A549 (cell line): ENCODE results near the gene CDH4. TPM values are rescaled to one million over a fixed set of nuclear protein-coding genes. Genes with fewer than 3 reads are reported as not detected.

Experiments
- ATAC-seq, 2 experiments: fragments of 200-7000 bp in 1 of 2; fragments of >200 bp in 1 of 2; cut with Nextera tagmentation in 1 of 2; cut with Tn5 transposase in 1 of 2; 3 replicates each; pipeline versions ENCODE4 v1.8.0 to v1.9.1; 2018 to 2020; ENCODE audit warnings: mild to moderate bottlenecking in 1 of 2, moderate library complexity in 1 of 2
- CTCF ChIA-PET: fragments of 300-600 bp; sonication (Branson Sonifier 250); formaldehyde crosslinking; extraction: SDS; loops from one replicate; lab custom pipeline; 2021; ENCODE audit warnings: antibody characterized with exemption, inconsistent platforms; lab: Yijun Ruan, JAX
- POLR2A ChIA-PET: fragments of 350-600 bp; formaldehyde crosslinking; extraction: SDS; loops from one replicate; lab custom pipeline; 2021; ENCODE audit warnings: antibody characterized with exemption, inconsistent platforms; lab: Yijun Ruan, JAX
- DNase-seq, 2 experiments: peaks; one replicate each; pipeline versions ENCODE4 v3.0.0 to v3.0.0-alpha.2; 2011 to 2016; ENCODE audit warnings: low read depth in 1 of 2, low spot score in 1 of 2
- FAIRE-seq: peaks from 2 replicates; lab custom pipeline; 2011; peaks lifted over from hg19 to GRCh38; lab: Jason Lieb, UNC
- H3K27ac ChIP-seq, 2 experiments: fragments of >200 bp; sonication (Bioruptor Twin); formaldehyde crosslinking; 3 replicates each; pipeline ENCODE4 v1.5.1; 2016 to 2017
- H3K4me1 ChIP-seq: fragments of >200 bp; sonication (Bioruptor Twin); formaldehyde crosslinking; 3 replicates; pipeline ENCODE4 v1.6.1; 2016
- H3K4me2 ChIP-seq: fragments of >200 bp; sonication (Bioruptor Twin); formaldehyde crosslinking; 3 replicates; pipeline ENCODE4 v1.6.1; 2016
- H3K4me3 ChIP-seq: fragments of >200 bp; sonication (Bioruptor Twin); formaldehyde crosslinking; 3 replicates; pipeline ENCODE4 v1.5.1; 2016
- H3K9me3 ChIP-seq: fragments of >200 bp; sonication (Bioruptor Twin); formaldehyde crosslinking; 3 replicates; pipeline ENCODE4 v1.6.1; 2016
- CBX8 ChIP-seq: fragments of 200-600 bp; sonication (generic); IDR thresholded peaks from 2 replicates; pipeline ENCODE4 v1.6.1; 2016
- CHD4 ChIP-seq: fragments of 200-600 bp; sonication (generic); IDR thresholded peaks from 2 replicates; pipeline ENCODE4 v1.6.1; 2016; ENCODE audit warnings: antibody characterized with exemption, mild to moderate bottlenecking, borderline replicate concordance
- EP300 ChIP-seq, 2 experiments: fragments of >200 bp; sonication (Bioruptor Twin); formaldehyde crosslinking; IDR thresholded peaks; 2 replicates in 1 of 2; 3 replicates in 1 of 2; pipeline ENCODE4 v1.6.1; 2016 to 2017
- ESRRA ChIP-seq: fragments of 150-350 bp; IDR thresholded peaks from 2 replicates; pipeline ENCODE4 v1.6.1; 2014; ENCODE audit warnings: mild to moderate bottlenecking, low read length, borderline replicate concordance
- FOSL2 ChIP-seq, 2 experiments: fragments of 450-650 bp in 1 of 2; fragments of >200 bp in 1 of 2; sonication (Bioruptor Twin) in 1 of 2; formaldehyde crosslinking; IDR thresholded peaks; 2 replicates each; pipeline versions ENCODE4 v1.5.0 to v1.6.1; 2016 to 2020; ENCODE audit warnings: mild to moderate bottlenecking in 1 of 2, moderate library complexity in 1 of 2
- HDAC2 ChIP-seq: fragments of 200-600 bp; sonication (generic); IDR thresholded peaks from 2 replicates; pipeline ENCODE4 v1.6.1; 2016
- HOXB13 ChIP-seq: fragments of 250-450 bp; sonication (Bioruptor Pico); IDR thresholded peaks from 2 replicates; pipeline ENCODE4 v1.5.0; 2020; ENCODE audit warnings: low read depth, mild to moderate bottlenecking, moderate library complexity
- KDM1A ChIP-seq: fragments of 200-600 bp; sonication (generic); IDR thresholded peaks from 2 replicates; pipeline ENCODE4 v1.6.1; 2016; ENCODE audit warnings: low read depth, mild to moderate bottlenecking
- KDM5A ChIP-seq: fragments of 200-600 bp; sonication (generic); IDR thresholded peaks from 2 replicates; pipeline ENCODE4 v1.6.1; 2016; ENCODE audit warnings: antibody characterized with exemption, mild to moderate bottlenecking
- NPAS2 ChIP-seq: fragments of 250-450 bp; sonication (Bioruptor Pico); IDR thresholded peaks from 2 replicates; pipeline ENCODE4 v1.8.0; 2022; ENCODE audit warnings: mild to moderate bottlenecking, moderate library complexity, borderline replicate concordance
- POLR2AphosphoS2 ChIP-seq: conservative IDR thresholded peaks from 2 replicates; pipeline ENCODE4 v1.6.1; 2012; ENCODE audit warnings: low read length, improper control_type of control experiment, inconsistent platforms
- RCOR1 ChIP-seq: fragments of 150-350 bp; IDR thresholded peaks from 2 replicates; pipeline ENCODE4 v1.6.1; 2014; ENCODE audit warnings: antibody characterized with exemption, low read length, low read depth
- RFX5 ChIP-seq: fragments of 450-650 bp; IDR thresholded peaks from 2 replicates; pipeline ENCODE4 v1.7.1; 2014; ENCODE audit warnings: antibody characterized with exemption, mild to moderate bottlenecking, moderate library complexity
- TP53 ChIP-seq: fragments of 250-450 bp; sonication (Bioruptor Pico); IDR thresholded peaks from 2 replicates; pipeline ENCODE4 v1.5.0; 2021; ENCODE audit warnings: mild to moderate bottlenecking, moderate library complexity
- ZFP36 ChIP-seq: fragments of 450-650 bp; IDR thresholded peaks from 2 replicates; pipeline ENCODE4 v1.6.1; 2014; ENCODE audit warnings: borderline replicate concordance; ENCODE audit not compliant: partially characterized antibody
- WGBS: methylation state at CpG from one replicate; pipeline ENCODE4 v1.1.6; 2017; ENCODE audit errors: missing lambda C conversion rate; 5-methylcytosine and 5-hydroxymethylcytosine counted together
- polyA plus RNA-seq, 4 experiments: library from polyadenylated mRNA; depleted of rRNA in 3 of 4; stranded (reverse); fragments of >200 nt; fragmentation: RNase III in 1 of 4; extraction: RNeasy Plus Mini Kit Qiagen cat#74134 plus additional on column Dnase treatment in 1 of 4; gene quantifications; 2 replicates in 3 of 4; 3 replicates in 1 of 4; pipeline ENCODE4 v1.2.3, GENCODE V29; 2011 to 2017
- TF ChIP-seq, protein P1 (sequence below): fragments of 150-350 bp; IDR thresholded peaks from 2 replicates; pipeline ENCODE4 v1.6.1; 2014; ENCODE audit warnings: low read depth, mild to moderate bottlenecking, low read length
- TF ChIP-seq, protein P2 (sequence below): fragments of 250-450 bp; sonication (Bioruptor Pico); IDR thresholded peaks from 2 replicates; pipeline ENCODE4 v1.5.0; 2021; ENCODE audit warnings: mild to moderate bottlenecking, moderate library complexity, borderline replicate concordance
- TF ChIP-seq, protein P3 (sequence below): fragments of >200 bp; sonication (Bioruptor Twin); formaldehyde crosslinking; IDR thresholded peaks from 3 replicates; pipeline ENCODE4 v1.5.1; 2016
- TF ChIP-seq, protein P4 (sequence below): IDR thresholded peaks from 2 replicates; pipeline ENCODE4 v1.6.1; 2012
- TF ChIP-seq, protein P5 (sequence below): fragments of >200 bp; sonication (Bioruptor Twin); formaldehyde crosslinking; IDR thresholded peaks from 3 replicates; pipeline ENCODE4 v1.6.1; 2016
- TF ChIP-seq, protein P6 (sequence below): fragments of 450-650 bp; IDR thresholded peaks from 2 replicates; pipeline ENCODE4 v1.6.1; 2014; ENCODE audit warnings: antibody characterized with exemption
- TF ChIP-seq, protein P7 (sequence below): fragments of >200 bp; sonication (Bioruptor Twin); formaldehyde crosslinking; IDR thresholded peaks from 2 replicates; pipeline ENCODE4 v1.6.1; 2016

Gene CDH4
- polyA plus RNA-seq, 2 of the 4 experiments (the other 2 are of a cell fraction) = 3.4 to 10.3 TPM

DNA sequence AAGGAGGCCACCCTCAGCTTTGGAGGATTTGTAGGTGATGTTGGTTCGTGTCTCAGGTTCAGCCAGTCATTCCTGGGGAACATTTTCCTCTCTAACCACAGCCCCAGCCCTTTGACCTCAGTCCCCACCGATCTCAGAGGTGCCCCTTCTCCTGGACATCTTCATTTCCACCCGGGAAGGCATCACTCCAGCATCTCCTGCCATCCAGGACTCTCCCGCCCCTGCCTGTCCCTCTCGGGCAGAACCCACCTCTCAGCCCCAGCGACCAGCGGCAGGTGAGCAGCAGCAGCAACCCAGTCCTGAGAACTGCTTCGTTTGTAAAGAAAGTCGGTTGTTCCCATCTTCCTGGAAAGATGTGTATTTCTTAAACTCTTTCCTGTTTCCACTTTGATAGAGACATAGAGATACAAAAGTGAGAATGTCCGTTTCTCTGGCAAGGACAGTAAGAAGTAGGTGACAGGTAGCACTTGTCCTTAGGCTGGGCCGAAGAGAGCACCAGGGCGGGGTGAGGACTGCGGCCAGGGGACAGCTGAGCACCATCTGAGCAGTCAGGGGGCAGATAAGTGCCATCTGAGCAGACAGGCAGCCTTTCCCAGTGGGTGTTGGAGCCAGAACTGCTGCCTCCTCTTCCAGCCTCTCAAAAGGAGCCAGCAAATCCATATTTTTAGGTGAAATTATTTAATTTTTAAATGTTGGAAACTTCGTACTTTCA is 142.2 kb downstream of the CDH4 start:
- Histone ChIP-seq H3K27ac (no peak overlapping the region), H3K4me1 (peaks cover 9% of the 10 kb centered on the region; the same call in 1 of the 3 replicates), H3K4me2 (no peak overlapping the region), H3K9me3 (no peaks in the 10 kb centered on the region), H3K4me3 (no peak overlapping the region)
- 77% methylated on average over 14 of the region's 14 CpGs for WGBS
- TF ChIP-seq ESRRA = no peak
- no peak for TF ChIP-seq KDM5A
- TF ChIP-seq, protein P1, sequence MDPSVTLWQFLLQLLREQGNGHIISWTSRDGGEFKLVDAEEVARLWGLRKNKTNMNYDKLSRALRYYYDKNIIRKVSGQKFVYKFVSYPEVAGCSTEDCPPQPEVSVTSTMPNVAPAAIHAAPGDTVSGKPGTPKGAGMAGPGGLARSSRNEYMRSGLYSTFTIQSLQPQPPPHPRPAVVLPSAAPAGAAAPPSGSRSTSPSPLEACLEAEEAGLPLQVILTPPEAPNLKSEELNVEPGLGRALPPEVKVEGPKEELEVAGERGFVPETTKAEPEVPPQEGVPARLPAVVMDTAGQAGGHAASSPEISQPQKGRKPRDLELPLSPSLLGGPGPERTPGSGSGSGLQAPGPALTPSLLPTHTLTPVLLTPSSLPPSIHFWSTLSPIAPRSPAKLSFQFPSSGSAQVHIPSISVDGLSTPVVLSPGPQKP = no peak
- no peak for TF ChIP-seq RCOR1
- TF ChIP-seq CBX8 = no peak
- TF ChIP-seq, protein P2, sequence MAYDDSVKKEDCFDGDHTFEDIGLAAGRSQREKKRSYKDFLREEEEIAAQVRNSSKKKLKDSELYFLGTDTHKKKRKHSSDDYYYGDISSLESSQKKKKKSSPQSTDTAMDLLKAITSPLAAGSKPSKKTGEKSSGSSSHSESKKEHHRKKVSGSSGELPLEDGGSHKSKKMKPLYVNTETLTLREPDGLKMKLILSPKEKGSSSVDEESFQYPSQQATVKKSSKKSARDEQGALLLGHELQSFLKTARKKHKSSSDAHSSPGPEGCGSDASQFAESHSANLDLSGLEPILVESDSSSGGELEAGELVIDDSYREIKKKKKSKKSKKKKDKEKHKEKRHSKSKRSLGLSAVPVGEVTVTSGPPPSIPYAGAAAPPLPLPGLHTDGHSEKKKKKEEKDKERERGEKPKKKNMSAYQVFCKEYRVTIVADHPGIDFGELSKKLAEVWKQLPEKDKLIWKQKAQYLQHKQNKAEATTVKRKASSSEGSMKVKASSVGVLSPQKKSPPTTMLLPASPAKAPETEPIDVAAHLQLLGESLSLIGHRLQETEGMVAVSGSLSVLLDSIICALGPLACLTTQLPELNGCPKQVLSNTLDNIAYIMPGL (CRISPR knock-in tag) = no peak
- no peak for TF ChIP-seq RFX5
- no peak for TF ChIP-seq NPAS2 (CRISPR knock-in tag)
- TF ChIP-seq, protein P3, sequence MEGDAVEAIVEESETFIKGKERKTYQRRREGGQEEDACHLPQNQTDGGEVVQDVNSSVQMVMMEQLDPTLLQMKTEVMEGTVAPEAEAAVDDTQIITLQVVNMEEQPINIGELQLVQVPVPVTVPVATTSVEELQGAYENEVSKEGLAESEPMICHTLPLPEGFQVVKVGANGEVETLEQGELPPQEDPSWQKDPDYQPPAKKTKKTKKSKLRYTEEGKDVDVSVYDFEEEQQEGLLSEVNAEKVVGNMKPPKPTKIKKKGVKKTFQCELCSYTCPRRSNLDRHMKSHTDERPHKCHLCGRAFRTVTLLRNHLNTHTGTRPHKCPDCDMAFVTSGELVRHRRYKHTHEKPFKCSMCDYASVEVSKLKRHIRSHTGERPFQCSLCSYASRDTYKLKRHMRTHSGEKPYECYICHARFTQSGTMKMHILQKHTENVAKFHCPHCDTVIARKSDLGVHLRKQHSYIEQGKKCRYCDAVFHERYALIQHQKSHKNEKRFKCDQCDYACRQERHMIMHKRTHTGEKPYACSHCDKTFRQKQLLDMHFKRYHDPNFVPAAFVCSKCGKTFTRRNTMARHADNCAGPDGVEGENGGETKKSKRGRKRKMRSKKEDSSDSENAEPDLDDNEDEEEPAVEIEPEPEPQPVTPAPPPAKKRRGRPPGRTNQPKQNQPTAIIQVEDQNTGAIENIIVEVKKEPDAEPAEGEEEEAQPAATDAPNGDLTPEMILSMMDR = no peak
- TF ChIP-seq, protein P4, sequence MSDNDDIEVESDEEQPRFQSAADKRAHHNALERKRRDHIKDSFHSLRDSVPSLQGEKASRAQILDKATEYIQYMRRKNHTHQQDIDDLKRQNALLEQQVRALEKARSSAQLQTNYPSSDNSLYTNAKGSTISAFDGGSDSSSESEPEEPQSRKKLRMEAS = no peak
- POLR2A ChIA-PET = no interaction called here
- CTCF ChIA-PET = no interaction called here
- ATAC-seq (no peak), FAIRE-seq (no peak), DNase-seq (no peak)

DNA sequence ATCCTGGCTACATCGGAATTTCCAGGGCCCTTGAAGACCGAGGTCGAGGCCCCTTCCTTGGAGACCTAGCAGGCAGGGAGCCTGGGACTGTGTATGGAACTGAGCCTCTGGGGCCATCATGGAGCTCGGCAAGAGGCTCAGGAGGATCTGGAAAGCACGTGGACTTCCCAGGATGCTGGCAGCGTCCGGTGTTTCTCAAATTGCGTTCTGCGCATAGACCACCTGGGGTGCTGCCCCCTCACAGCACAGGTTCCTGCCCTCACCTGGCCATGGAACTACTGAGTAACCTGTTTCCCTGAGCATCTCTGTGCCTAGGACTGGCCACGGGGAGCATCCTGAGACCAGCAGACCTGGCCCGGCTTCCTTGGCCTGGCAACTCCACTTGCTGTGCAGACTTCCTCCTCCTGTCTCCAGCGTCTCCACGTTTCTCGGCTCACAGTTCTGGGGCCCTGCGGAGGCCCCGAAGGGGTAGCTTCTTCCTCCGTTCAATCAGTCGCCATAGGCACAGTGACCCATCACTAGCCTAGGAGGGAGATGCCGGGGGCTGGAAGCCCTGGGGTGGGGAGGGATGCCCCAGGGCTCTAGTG is 144.3 kb downstream of the CDH4 start:
- CTCF ChIA-PET = no interaction called here
- DNase-seq = no peak
- POLR2A ChIA-PET = no interaction called here
- WGBS = 80% methylated on average over 17 of the region's 19 CpGs
- Histone ChIP-seq H3K4me1 (peaks cover 5% of the 10 kb centered on the region; the same call in 1 of the 3 replicates), H3K9me3 (no peaks in the 10 kb centered on the region), H3K27ac (no peak overlapping the region), H3K4me3 (no peak overlapping the region), H3K4me2 (no peak overlapping the region)
- ATAC-seq = no peak
- TF ChIP-seq RCOR1 = no peak
- TF ChIP-seq, protein P4 = no peak
- no peak for TF ChIP-seq EP300 (IDR thresholded peaks at IDR 0.05)
- no peak for FAIRE-seq

DNA sequence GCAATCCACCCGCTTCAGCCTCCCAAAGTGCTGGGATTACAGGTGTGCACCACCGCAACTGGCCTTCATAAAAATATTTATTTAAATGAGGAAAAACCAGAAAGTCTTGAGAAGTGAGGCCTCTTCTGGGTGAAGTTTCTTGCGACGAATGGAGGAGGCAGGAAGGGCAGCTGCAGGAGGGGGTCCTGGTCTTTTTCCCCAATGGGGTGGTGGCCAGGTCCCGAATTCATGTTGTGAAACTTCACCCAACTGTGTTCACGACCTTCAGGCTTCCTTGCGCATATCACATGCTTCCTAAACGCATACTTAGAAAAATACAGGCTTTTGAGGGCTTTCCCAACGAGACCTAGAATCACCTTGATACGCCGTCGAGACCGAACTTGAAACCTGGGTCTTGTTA is 145.1 kb downstream of the CDH4 start:
- POLR2A ChIA-PET = no interaction called here
- 78% methylated on average over 13 of the region's 13 CpGs for WGBS
- Histone ChIP-seq H3K4me3 (no peak overlapping the region), H3K9me3 (no peaks in the 10 kb centered on the region), H3K27ac (no peak overlapping the region), H3K4me1 (no peaks in the 10 kb centered on the region), H3K4me2 (no peak overlapping the region)
- no peak for ATAC-seq
- DNase-seq = no peak
- CTCF ChIA-PET = no interaction called here
- FAIRE-seq = no peak
- no peak for TF ChIP-seq FOSL2 (IDR thresholded peaks at IDR 0.05)
- TF ChIP-seq FOSL2 (CRISPR knock-in tag; IDR thresholded peaks at IDR 0.05) = no peak
- no peak for TF ChIP-seq HDAC2
- TF ChIP-seq, protein P1 = no peak
- TF ChIP-seq KDM1A = no peak
- TF ChIP-seq CBX8 = no peak
- no peak for TF ChIP-seq POLR2AphosphoS2
- no peak for TF ChIP-seq CHD4
- no peak for TF ChIP-seq TP53 (CRISPR knock-in tag)
- TF ChIP-seq, protein P5, sequence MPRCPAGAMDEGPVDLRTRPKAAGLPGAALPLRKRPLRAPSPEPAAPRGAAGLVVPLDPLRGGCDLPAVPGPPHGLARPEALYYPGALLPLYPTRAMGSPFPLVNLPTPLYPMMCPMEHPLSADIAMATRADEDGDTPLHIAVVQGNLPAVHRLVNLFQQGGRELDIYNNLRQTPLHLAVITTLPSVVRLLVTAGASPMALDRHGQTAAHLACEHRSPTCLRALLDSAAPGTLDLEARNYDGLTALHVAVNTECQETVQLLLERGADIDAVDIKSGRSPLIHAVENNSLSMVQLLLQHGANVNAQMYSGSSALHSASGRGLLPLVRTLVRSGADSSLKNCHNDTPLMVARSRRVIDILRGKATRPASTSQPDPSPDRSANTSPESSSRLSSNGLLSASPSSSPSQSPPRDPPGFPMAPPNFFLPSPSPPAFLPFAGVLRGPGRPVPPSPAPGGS = no peak
- TF ChIP-seq, protein P6, sequence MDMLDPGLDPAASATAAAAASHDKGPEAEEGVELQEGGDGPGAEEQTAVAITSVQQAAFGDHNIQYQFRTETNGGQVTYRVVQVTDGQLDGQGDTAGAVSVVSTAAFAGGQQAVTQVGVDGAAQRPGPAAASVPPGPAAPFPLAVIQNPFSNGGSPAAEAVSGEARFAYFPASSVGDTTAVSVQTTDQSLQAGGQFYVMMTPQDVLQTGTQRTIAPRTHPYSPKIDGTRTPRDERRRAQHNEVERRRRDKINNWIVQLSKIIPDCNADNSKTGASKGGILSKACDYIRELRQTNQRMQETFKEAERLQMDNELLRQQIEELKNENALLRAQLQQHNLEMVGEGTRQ = no peak
- no peak for TF ChIP-seq HOXB13 (CRISPR knock-in tag)
- TF ChIP-seq, protein P7, sequence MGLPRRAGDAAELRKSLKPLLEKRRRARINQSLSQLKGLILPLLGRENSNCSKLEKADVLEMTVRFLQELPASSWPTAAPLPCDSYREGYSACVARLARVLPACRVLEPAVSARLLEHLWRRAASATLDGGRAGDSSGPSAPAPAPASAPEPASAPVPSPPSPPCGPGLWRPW = no peak
- no peak for TF ChIP-seq ZFP36
